SK-N-MC (cell line): Measurements from ENCODE around the gene EPB41L4B.
"Not testable (repeated sequence)": the region's sequence is repeated elsewhere in the genome, so short reads cannot be mapped to it uniquely, and the experiment has no call there.

Experiments
- EZH2 ChIP-seq: fragments of 200-600 bp; sonication (generic); IDR thresholded peaks from one replicate; pipeline ENCODE4 v1.6.1; 2017; ENCODE audit warnings: antibody characterized with exemption
- POLR2AphosphoS5 ChIP-seq: IDR thresholded peaks from 2 replicates; pipeline ENCODE4 v1.6.1; 2012; ENCODE audit warnings: mild to moderate bottlenecking, low read depth, low read length, borderline replicate concordance

DNA sequence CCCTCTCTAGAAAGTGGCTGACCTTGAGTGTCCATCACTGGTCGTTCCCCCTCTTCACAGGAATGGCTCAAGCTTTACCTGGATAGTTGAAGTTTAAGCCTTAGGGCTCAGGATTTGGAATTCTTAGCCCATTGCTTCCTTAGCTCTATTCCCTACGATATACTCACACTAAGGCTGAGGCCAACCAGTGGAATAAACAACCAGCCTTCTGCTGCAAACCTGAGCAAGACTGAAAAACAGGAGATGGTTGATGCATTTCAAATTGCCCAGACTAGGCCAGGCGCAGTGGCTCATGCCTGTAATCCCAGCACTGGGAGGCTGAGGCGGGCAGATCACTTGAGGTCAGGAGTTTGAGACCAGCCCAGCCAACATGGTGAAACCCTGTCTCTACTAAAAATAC, 194.2 kb downstream of the EPB41L4B start:
- not testable (repeated sequence) for TF ChIP-seq POLR2AphosphoS5, EZH2
